SH-SY5Y (cell line): ENCODE measurements around the gene KRTAP4-16.
"Not testable (repeated sequence)": the region's sequence is repeated elsewhere in the genome, so short reads cannot be mapped to it uniquely, and the experiment has no call there.

Experiments used
- GATA2 ChIP-seq: IDR thresholded peaks from 2 replicates; pipeline ENCODE4 v1.6.1; 2011; ENCODE audit warnings: mild to moderate bottlenecking, low read depth, low read length
- GATA3 ChIP-seq: IDR thresholded peaks from 2 replicates; pipeline ENCODE4 v1.6.1; 2011; ENCODE audit warnings: low read depth, mild to moderate bottlenecking, low read length, moderate library complexity

The KRTAP4-16 gene

GRCh38 chr17:41123991-41124371 is 22.0 kb upstream of the KRTAP4-16 start, which contains the start of gene KRTAP4-12:
KRTAP4-12 (minus strand) TSS chr17:41124182; CDS start chr17:41124122, 60 bp downstream.
- not testable (repeated sequence) for TF ChIP-seq GATA3, GATA2

- TF ChIP-seq GATA2 (no peak), GATA3 (no peak)
Measured at GRCh38 chr17:41121742-41122141, 19.7 kb upstream of the KRTAP4-16 start.

DNA sequence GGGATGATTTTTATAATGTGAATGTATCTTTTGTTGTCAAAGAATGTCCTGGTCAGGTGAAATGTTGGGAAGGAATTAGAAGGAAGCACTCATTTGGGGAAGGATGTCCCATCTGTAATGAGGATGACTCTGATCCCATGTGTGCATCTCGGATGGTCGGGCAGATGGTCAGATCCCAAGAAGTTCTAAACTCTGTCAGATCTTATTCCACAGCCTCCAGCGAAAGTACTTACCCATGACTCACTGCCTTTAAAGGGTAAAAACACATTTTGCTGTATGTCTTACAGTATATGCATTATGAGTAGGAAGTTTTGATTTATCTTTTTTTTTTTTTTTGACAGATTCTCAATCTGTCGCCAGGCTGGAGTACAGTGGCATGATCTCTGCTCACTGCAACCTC is 16.7 kb upstream of the KRTAP4-16 start:
- no peak for TF ChIP-seq GATA2
- no peak for TF ChIP-seq GATA3

GRCh38 chr17:41117846-41118386 is 15.9 kb upstream of the KRTAP4-16 start, which contains the start of gene KRTAP4-11:
KRTAP4-11 (minus strand) TSS chr17:41118373; CDS start chr17:41118315, 58 bp downstream.
- TF ChIP-seq GATA2, GATA3: not testable (repeated sequence)

- TF ChIP-seq GATA3 = no peak
- TF ChIP-seq GATA2 = no peak
Measured at GRCh38 chr17:41116297-41116696, 14.3 kb upstream of the KRTAP4-16 start.

DNA sequence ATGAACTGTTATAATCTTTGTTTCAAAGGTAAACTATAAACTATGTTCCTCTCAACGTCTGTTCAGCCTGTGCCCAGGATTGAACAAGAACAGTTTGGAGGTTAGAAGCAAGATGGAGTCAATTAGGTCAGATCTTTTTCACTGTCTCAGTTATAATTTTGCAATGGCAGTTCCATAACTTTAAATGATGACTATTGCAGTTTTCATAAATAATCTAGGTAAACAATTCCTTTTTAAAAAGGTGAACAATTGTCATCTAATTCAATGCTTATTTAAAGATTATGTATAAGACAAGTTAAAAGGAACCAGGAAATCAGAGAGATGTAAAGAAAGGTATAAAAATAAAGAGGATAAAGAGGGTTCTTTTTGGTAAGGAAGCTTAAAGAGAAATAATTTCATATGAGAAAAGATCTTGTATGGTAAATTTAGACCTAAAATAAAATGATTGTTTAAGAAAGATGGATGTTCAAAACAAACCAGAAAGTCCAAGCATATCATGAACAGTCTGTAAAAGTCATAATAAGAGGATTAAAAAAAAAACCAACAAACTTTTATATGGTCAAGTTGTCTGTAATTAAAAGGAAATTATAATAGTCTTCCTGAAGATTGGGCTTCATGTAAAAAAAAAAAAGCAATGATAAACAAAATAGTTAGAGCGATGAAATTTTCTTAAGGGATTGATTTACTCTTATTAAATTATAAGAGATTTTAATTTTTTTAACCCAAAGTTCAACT is 9.3 kb upstream of the KRTAP4-16 start:
- TF ChIP-seq GATA2 (no peak), GATA3 (no peak)

DNA sequence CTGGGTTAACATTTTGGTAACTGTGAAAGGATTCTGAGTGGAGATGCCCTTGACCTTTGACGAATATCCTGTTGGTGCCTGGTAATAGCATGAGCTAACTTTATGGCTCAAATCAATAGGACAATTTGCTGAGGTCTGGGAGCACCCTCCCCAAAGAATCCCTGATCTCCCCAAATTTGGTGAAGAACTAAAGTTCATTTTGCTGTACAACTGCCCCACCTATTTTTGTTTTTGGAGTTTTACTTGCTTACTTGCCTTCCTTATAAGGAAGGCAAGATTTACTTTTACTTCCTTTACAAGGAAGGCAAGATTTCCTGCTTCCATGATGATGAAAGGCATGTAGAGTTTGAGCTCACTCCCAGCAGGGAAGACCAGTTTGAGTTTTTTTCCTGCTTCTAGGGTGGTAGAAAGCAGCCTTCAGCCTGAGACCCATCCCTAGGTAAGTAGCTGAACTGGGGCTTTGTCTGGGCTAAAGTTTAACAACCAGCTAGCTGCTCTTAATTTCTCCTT is 6.0 kb upstream of the KRTAP4-16 start:
- TF ChIP-seq GATA2 (no peak), GATA3 (no peak)

DNA sequence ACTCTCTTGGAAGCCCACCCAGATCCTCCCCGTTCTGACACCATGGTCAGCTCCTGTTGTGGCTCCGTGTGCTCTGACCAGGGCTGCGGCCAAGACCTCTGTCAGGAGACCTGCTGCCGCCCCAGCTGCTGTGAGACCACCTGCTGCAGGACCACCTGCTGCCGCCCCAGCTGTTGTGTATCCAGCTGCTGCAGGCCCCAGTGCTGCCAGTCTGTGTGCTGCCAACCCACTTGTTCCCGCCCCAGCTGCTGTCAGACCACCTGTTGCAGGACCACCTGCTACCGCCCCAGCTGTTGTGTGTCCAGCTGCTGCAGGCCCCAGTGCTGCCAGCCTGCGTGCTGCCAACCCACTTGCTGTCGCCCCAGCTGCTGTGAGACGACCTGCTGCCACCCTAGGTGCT is 3.3 kb upstream of the KRTAP4-16 start, which contains the start of gene KRTAP4-9:
KRTAP4-9 (plus strand) TSS at position 43 of the 400 bp plus-strand sequence; CDS start at position 43, 0 bp downstream.
- TF ChIP-seq GATA3, GATA2: not testable (repeated sequence)

DNA sequence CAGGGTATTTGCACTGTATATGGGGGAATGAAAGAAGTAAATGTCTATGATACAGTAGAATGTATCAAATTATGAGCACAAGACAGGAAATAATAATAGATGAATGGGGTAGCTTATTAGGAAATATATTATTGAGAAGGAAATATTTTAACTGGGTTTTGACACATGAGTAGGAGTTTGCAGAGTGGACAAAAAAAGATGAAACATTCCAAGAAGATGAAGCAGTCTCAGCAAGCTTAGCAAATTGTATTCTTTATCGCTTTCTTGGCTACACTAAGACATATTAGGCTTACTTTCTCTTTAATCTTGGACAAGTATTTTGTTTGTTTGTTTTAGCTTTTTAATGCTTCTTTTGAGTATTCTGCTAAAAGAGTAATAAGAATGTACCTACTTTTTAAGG is 1.9 kb upstream of the KRTAP4-16 start:
- TF ChIP-seq GATA2 = no peak
- TF ChIP-seq GATA3 = no peak

DNA sequence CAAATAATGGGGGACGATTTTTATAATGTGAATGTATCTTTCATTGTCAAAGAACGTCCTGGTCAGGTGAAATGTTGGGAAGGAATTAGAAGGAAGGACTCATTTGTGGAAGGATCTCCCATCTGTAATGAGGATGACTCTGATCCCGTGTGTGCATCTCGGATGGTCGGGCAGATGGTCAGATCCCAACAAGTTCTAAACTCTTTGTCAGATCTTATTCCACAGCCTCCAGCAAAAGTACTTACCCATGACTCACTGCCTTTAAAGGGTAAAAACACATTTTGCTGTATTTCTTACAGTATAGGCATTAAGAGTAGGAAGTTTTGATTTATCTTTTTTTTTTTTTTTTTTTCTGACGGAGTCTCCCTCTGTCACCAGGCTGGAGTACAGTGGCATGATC is 3.5 kb downstream of the KRTAP4-16 start:
- TF ChIP-seq GATA3 (no peak), GATA2 (no peak)

DNA sequence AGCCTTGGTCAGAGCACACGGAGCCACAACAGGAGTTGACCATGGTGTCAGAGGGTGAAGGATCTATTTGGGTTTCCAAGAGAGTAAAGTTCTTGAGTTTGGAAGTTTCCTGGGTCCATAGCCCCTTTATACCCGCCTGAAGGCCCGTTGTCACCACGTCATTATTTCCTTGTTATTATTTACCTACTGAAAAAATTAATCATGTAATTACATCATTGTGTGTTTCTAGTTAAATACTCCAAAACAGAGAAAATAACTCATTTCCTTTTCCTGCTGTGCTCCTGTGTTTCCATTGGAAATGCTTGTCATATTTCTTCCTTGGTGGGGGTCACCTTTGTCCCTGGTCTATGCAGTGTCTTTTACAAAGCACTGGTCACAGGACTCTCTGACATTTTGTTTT is 4.0 kb downstream of the KRTAP4-16 start, which contains the start of gene KRTAP4-8:
KRTAP4-8 (minus strand) TSS at position 101 of the 400 bp plus-strand sequence; CDS start at position 43, 58 bp downstream.
- TF ChIP-seq GATA3 = no peak
- TF ChIP-seq GATA2 = no peak

DNA sequence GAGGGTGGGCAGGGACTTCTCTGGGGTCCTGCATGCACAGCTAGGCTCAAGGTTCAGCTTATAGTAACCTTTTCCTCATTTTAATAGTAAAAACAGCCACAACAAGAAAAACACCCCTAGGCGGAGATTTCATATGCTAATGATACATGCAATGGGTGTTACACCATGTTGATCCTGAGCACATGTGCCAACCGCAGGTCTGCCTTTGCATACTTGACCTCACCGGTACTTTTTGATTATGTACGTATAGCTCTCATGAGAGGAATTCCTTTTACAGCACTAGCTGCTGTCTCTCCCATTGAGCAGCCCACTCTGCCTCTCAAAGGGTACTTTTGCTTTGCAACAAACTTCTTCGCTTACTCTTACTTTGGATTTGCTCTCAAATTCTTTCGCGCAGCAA is 6.0 kb downstream of the KRTAP4-16 start:
- TF ChIP-seq GATA3 (no peak), GATA2 (no peak)

- TF ChIP-seq GATA3, GATA2: not testable (repeated sequence)
Measured at GRCh38 chr17:41084100-41084856, 17.7 kb downstream of the KRTAP4-16 start, which contains the start of gene KRTAP4-7. KRTAP4-7 (plus strand) TSS chr17:41084150; CDS start chr17:41084207, 57 bp downstream.

DNA sequence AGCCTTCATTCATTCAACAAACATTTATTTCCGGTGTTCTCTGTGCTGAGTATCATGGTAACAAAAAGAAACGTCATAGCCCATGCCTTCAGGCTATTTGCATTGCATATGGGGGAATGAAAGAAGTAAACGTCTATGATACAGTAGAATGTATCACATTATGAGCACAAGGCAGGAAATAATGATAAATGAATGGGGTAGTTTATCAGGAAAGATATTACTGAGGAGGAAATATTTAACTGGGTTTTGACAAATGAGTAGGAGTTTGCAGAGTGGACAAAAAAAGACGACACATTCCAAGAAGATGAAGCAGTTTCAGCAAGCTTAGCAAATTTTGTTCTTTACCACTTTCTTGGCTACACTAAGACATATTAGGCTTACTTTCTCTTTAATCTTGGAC is 19.4 kb downstream of the KRTAP4-16 start:
- TF ChIP-seq GATA2 = no peak
- TF ChIP-seq GATA3 = no peak
